ENCODE measurements around the gene CDKAL1. TPM values are rescaled to one million over a fixed set of nuclear protein-coding genes. Genes with fewer than 3 reads are reported as not detected.

Gene CDKAL1
- total and polyA plus RNA-seq, 9 of the 15 experiments (the other 6 are each of a cell fraction or from before 2014, with no cell fraction given) = 11.2 to 36.3 (median 20.1) TPM

DNA sequence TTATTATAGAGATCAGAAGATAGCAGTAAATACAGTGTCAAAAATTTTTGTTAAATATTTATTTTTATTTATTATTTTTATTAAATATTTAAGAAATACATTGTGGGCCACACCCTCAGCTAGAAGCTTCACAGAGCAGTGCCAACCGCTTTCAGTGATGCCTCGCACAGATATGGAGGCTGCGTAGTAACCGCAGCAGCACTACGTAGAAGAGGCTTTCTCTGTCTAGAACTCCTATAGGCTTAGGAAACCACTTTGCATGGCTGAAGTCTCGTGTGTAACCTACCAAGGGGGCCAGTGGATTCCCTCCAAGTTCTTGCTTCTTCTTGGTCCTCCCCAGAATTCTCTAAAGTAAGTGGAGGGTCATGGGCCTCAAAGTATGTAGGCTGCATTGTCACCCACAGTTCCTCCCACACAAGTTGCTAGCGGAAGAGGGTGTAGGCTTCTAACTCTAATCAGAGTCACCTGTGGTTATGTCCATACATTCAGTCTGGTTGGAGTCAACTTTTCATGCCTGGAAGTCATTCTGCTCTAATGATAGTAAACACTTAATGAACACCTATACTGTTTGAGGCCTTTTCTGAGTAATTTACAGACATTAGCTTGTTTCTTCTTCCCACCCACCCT is 285.6 kb downstream of the CDKAL1 start:
- in situ Hi-C loops (cut with MboI) (no loop called here), intact Hi-C loops (cut with micrococcal nuclease) (no loop called here)
- CTCF ChIA-PET (ENCODE audit: low intra/inter-chr PET ratio) = no interaction called here
- Histone ChIP-seq H3K27me3 (ENCODE audit: control insufficient read depth in 2 of 2, insufficient read depth in 2 of 2, low read length in 2 of 2) (no peaks in the 10 kb centered on the region), H3K9me1 (ENCODE audit: control insufficient read depth, insufficient read depth, low read length) (no peaks in the 10 kb centered on the region), H3K4me3 (no peak overlapping the region), H3K4me1 (replicated peaks in 1 of 2; ENCODE audit: control insufficient read depth in 2 of 2, insufficient read depth in 2 of 2, low read length in 2 of 2) (0 out of 5 replicates have a peak, but pooled peaks cover 0 to 7% of the 10 kb centered on the region in 2 experiments), H3K4me2 (ENCODE audit: insufficient read depth, low read length) (no peak overlapping the region; the same call in 1 of the 2 replicates), H3K36me3 (ENCODE audit: control insufficient read depth, insufficient read depth, low read length) (no peaks in the 10 kb centered on the region), H3K9me3 (replicated peaks; ENCODE audit: control insufficient read depth, insufficient read depth, low read depth, low read length) (no peaks in the 10 kb centered on the region), H3K27ac (ENCODE audit: extremely low read depth, low read depth, low read length) (peak overlapping the region; percentile 49; the same call in 2 of the 3 replicates), H3K9ac (ENCODE audit: insufficient read depth in 1 of 2, low read depth in 2 of 2, low read length in 2 of 2) (no peak overlapping the region), H3K79me2 (ENCODE audit: control insufficient read depth, insufficient read depth, low read length) (no peaks in the 10 kb centered on the region), H2AFZ (ENCODE audit: low read depth, low read length) (peak overlapping the region; percentile 57), H4K20me1 (replicated peaks; ENCODE audit: control insufficient read depth, insufficient read depth, low read length) (no peaks in the 10 kb centered on the region)
- DNase-seq (ENCODE audit: extremely low read depth in 1 of 4, low spot score in 3 of 4) (peak; percentile 14 to 51 (median 22)), ATAC-seq (peak; percentile 87), FAIRE-seq (peak; percentile 59)
- no TSS peak for BruUV-seq (replicated peaks)
- POLR2A ChIA-PET = interaction anchor here (1.0 to 1.8 kb wide), 2 partner anchors 9 kb away, joined by 3 to 5 read pairs; no protein-coding TSS in a partner anchor
- WGBS (ENCODE audit: insufficient coverage, low coverage, missing lambda C conversion rate) = 46% methylated on average over 7 of the region's 7 CpGs
- TF ChIP-seq MED1 (CRISPR knock-in tag; IDR thresholded peaks at IDR 0.05; ENCODE audit: borderline replicate concordance) (no peak), PCBP2 (IDR thresholded peaks at IDR 0.05; ENCODE audit: low read depth, low read length, poor library complexity, severe bottlenecking) (no peak), ARID1B (IDR thresholded peaks at IDR 0.05) (peak; percentile 32; the same call in 1 of the 2 replicates), ZNF717 (CRISPR knock-in tag; IDR thresholded peaks at IDR 0.05) (no peak), PHTF2 (CRISPR knock-in tag; IDR thresholded peaks at IDR 0.05) (no peak), SMARCA4 (IDR thresholded peaks at IDR 0.05) (peak; percentile 29; the same call in 1 of the 2 replicates), E2F1 (CRISPR knock-in tag; IDR thresholded peaks at IDR 0.05) (no peak), NFE2 (IDR thresholded peaks at IDR 0.05; ENCODE audit: low read depth) (peak; percentile 44; the same call in 1 of the 2 replicates), THAP7 (CRISPR knock-in tag; IDR thresholded peaks at IDR 0.05) (no peak), MIER1 (IDR thresholded peaks at IDR 0.05; ENCODE audit: low read depth) (no peak)
- TF ChIP-seq, protein P1, sequence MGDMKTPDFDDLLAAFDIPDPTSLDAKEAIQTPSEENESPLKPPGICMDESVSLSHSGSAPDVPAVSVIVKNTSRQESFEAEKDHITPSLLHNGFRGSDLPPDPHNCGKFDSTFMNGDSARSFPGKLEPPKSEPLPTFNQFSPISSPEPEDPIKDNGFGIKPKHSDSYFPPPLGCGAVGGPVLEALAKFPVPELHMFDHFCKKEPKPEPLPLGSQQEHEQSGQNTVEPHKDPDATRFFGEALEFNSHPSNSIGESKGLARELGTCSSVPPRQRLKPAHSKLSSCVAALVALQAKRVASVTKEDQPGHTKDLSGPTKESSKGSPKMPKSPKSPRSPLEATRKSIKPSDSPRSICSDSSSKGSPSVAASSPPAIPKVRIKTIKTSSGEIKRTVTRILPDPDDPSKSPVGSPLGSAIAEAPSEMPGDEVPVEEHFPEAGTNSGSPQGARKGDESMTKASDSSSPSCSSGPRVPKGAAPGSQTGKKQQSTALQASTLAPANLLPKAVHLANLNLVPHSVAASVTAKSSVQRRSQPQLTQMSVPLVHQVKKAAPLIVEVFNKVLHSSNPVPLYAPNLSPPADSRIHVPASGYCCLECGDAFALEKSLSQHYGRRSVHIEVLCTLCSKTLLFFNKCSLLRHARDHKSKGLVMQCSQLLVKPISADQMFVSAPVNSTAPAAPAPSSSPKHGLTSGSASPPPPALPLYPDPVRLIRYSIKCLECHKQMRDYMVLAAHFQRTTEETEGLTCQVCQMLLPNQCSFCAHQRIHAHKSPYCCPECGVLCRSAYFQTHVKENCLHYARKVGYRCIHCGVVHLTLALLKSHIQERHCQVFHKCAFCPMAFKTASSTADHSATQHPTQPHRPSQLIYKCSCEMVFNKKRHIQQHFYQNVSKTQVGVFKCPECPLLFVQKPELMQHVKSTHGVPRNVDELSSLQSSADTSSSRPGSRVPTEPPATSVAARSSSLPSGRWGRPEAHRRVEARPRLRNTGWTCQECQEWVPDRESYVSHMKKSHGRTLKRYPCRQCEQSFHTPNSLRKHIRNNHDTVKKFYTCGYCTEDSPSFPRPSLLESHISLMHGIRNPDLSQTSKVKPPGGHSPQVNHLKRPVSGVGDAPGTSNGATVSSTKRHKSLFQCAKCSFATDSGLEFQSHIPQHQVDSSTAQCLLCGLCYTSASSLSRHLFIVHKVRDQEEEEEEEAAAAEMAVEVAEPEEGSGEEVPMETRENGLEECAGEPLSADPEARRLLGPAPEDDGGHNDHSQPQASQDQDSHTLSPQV (IDR thresholded peaks at IDR 0.05) = 0 out of 2 replicates have a peak, but pooled peaks have one; percentile 18
- TF ChIP-seq, protein P2, sequence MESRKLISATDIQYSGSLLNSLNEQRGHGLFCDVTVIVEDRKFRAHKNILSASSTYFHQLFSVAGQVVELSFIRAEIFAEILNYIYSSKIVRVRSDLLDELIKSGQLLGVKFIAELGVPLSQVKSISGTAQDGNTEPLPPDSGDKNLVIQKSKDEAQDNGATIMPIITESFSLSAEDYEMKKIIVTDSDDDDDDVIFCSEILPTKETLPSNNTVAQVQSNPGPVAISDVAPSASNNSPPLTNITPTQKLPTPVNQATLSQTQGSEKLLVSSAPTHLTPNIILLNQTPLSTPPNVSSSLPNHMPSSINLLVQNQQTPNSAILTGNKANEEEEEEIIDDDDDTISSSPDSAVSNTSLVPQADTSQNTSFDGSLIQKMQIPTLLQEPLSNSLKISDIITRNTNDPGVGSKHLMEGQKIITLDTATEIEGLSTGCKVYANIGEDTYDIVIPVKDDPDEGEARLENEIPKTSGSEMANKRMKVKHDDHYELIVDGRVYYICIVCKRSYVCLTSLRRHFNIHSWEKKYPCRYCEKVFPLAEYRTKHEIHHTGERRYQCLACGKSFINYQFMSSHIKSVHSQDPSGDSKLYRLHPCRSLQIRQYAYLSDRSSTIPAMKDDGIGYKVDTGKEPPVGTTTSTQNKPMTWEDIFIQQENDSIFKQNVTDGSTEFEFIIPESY (CRISPR knock-in tag; IDR thresholded peaks at IDR 0.05) = 0 out of 2 replicates have a peak, but pooled peaks have one; percentile 27

Data from K562 (cell line).